SK-N-SH (cell line): Measurements from ENCODE around the gene PRKD3. TPM values are rescaled to one million over a fixed set of nuclear protein-coding genes. Genes with fewer than 3 reads are reported as not detected.
A peak's percentile ranks its signal among the peaks of the same experiment; 100 is the strongest.

Experiments
- CTCF ChIA-PET: fragments of 300-600, 350-600 bp; formaldehyde crosslinking; extraction: SDS; loops from one replicate; lab custom pipeline; 2021; lab: Yijun Ruan, JAX
- POLR2A ChIA-PET: fragments of 350-600 bp; sonication (Branson Sonifier 250); formaldehyde crosslinking; extraction: SDS; loops from one replicate; lab custom pipeline; 2020; ENCODE audit warnings: antibody characterized with exemption, inconsistent platforms; lab: Yijun Ruan, JAX
- DNase-seq: peaks from one replicate; pipeline ENCODE4 v3.0.0; 2012
- H2AFZ ChIP-seq: fragments of 200-600 bp; sonication (generic); 2 replicates; pipeline ENCODE4 v1.8.1; 2016; ENCODE audit warnings: antibody characterized with exemption, mild to moderate bottlenecking, low read depth
- H3F3A ChIP-seq: fragments of 200-600 bp; sonication (generic); replicated peaks from 2 replicates; pipeline ENCODE3; 2016; ENCODE audit warnings: antibody characterized with exemption, mild to moderate bottlenecking; ENCODE audit not compliant: insufficient read depth
- H3K27ac ChIP-seq, 2 experiments: fragments of 200-500 bp in 1 of 2; fragments of 200-600 bp in 1 of 2; sonication (Bioruptor generic) in 1 of 2; sonication (generic), shearing (Covaris generic) in 1 of 2; 2 replicates each; pipeline versions ENCODE4 v1.5.1 to v1.6.1; 2014 to 2016; ENCODE audit warnings: low read depth in 2 of 2, inconsistent platforms in 1 of 2, low read length in 1 of 2, mild to moderate bottlenecking in 1 of 2, mixed read lengths in 1 of 2
- H3K27me3 ChIP-seq: fragments of 200-600 bp; sonication (generic), shearing (Covaris generic); 2 replicates; pipeline ENCODE4 v1.6.1; 2016; ENCODE audit warnings: mixed run types; ENCODE audit not compliant: insufficient read depth
- H3K36me3 ChIP-seq, 2 experiments: fragments of 200-500 bp in 1 of 2; fragments of 200-600 bp in 1 of 2; sonication (Bioruptor generic) in 1 of 2; sonication (generic) in 1 of 2; replicated peaks in 1 of 2; 2 replicates each; pipeline versions ENCODE3 to v1.5.1; 2014 to 2016; ENCODE audit warnings: low read length in 1 of 2, mild to moderate bottlenecking in 1 of 2; ENCODE audit not compliant: insufficient read depth in 2 of 2, control insufficient read depth in 1 of 2
- H3K4me1 ChIP-seq, 2 experiments: fragments of 200-500 bp in 1 of 2; fragments of 200-600 bp in 1 of 2; sonication (Bioruptor generic) in 1 of 2; sonication (generic), shearing (Covaris generic) in 1 of 2; 2 replicates each; pipeline versions ENCODE4 v1.5.1 to v1.6.1; 2014 to 2016; ENCODE audit warnings: low read depth in 1 of 2, low read length in 1 of 2, mixed run types in 1 of 2; ENCODE audit not compliant: insufficient read depth in 2 of 2, control insufficient read depth in 1 of 2
- H3K4me2 ChIP-seq: fragments of 200-600 bp; sonication (generic), shearing (Covaris generic); 2 replicates; pipeline ENCODE4 v1.6.1; 2017; ENCODE audit warnings: mixed run types
- H3K4me3 ChIP-seq, 2 experiments: fragments of 200-500 bp in 1 of 2; fragments of 200-600 bp in 1 of 2; sonication (Bioruptor generic) in 1 of 2; sonication (generic), shearing (Covaris generic) in 1 of 2; 2 replicates each; pipeline versions ENCODE4 v1.5.1 to v1.8.1; 2014 to 2016; ENCODE audit warnings: low read depth in 2 of 2, inconsistent platforms in 1 of 2, low read length in 1 of 2, mild to moderate bottlenecking in 1 of 2, mixed read lengths in 1 of 2, moderate library complexity in 1 of 2
- H3K79me2 ChIP-seq: fragments of 200-600 bp; sonication (generic); 2 replicates; pipeline ENCODE4 v1.8.1; 2017; ENCODE audit warnings: mild to moderate bottlenecking; ENCODE audit not compliant: insufficient read depth
- H3K9ac ChIP-seq: fragments of 200-600 bp; sonication (generic); 2 replicates; pipeline ENCODE4 v1.6.1; 2017; ENCODE audit warnings: mixed run types
- H3K9me2 ChIP-seq: fragments of 200-600 bp; sonication (generic); 2 replicates; pipeline ENCODE4 v1.6.1; 2017; ENCODE audit warnings: mixed run types
- H3K9me3 ChIP-seq: fragments of 200-600 bp; sonication (generic); 2 replicates; pipeline ENCODE4 v1.6.1; 2017; ENCODE audit warnings: mixed run types, mild to moderate bottlenecking, moderate library complexity
- H4K20me1 ChIP-seq: fragments of 200-600 bp; sonication (generic); 2 replicates; pipeline ENCODE4 v1.6.1; 2017; ENCODE audit warnings: mild to moderate bottlenecking, mixed run types; ENCODE audit not compliant: insufficient read depth
- ELF1 ChIP-seq: IDR thresholded peaks from 2 replicates; pipeline ENCODE4 v1.4.0; 2012
- EP300 ChIP-seq, 2 experiments: IDR thresholded peaks; 2 replicates each; pipeline versions ENCODE4 v1.4.0 to v1.6.1; 2012; ENCODE audit warnings: borderline replicate concordance in 1 of 2, low read depth in 1 of 2, low read length in 1 of 2
- EZH2phosphoT487 ChIP-seq: fragments of 200-600 bp; sonication (generic); IDR thresholded peaks from 2 replicates; pipeline ENCODE4 v1.6.1; 2017; ENCODE audit warnings: low read depth, mixed run types, mild to moderate bottlenecking, antibody characterized with exemption, moderate library complexity, borderline replicate concordance
- FOSL2 ChIP-seq: IDR thresholded peaks from 2 replicates; pipeline ENCODE4 v1.4.0; 2012; ENCODE audit warnings: low read depth, mild to moderate bottlenecking, moderate library complexity, borderline replicate concordance
- FOXM1 ChIP-seq: IDR thresholded peaks from 2 replicates; pipeline ENCODE4 v1.4.0; 2012; ENCODE audit warnings: low read depth, mild to moderate bottlenecking
- GABPA ChIP-seq: IDR thresholded peaks from 2 replicates; pipeline ENCODE4 v1.4.0; 2012; ENCODE audit warnings: low read depth, mild to moderate bottlenecking
- GATA2 ChIP-seq: sonication (generic); formaldehyde crosslinking; IDR thresholded peaks from 2 replicates; pipeline ENCODE4 v1.5.0; 2020; ENCODE audit warnings: mild to moderate bottlenecking, missing genetic modification reagents
- JUND ChIP-seq: IDR thresholded peaks from 2 replicates; pipeline ENCODE4 v1.4.0; 2012
- MEF2A ChIP-seq: IDR thresholded peaks from 2 replicates; pipeline ENCODE4 v1.4.0; 2012; ENCODE audit warnings: low read depth, borderline replicate concordance
- MXI1 ChIP-seq: IDR thresholded peaks from 2 replicates; pipeline ENCODE4 v1.6.1; 2012; ENCODE audit warnings: mild to moderate bottlenecking, low read depth, low read length, improper control_type of control experiment
- NFIC ChIP-seq: IDR thresholded peaks from 2 replicates; pipeline ENCODE4 v1.4.0; 2012; ENCODE audit warnings: borderline replicate concordance
- NRF1 ChIP-seq: IDR thresholded peaks from 2 replicates; pipeline ENCODE4 v1.6.1; 2012; ENCODE audit warnings: low read depth, mild to moderate bottlenecking, low read length
- POLR2AphosphoS5 ChIP-seq: IDR thresholded peaks from 2 replicates; pipeline ENCODE4 v1.6.1; 2012; ENCODE audit warnings: low read depth, low read length
- RAD21 ChIP-seq: IDR thresholded peaks from 2 replicates; pipeline ENCODE4 v1.6.1; 2012; ENCODE audit warnings: mild to moderate bottlenecking, low read length
- RCOR1 ChIP-seq: fragments of 150-350 bp; IDR thresholded peaks from 2 replicates; pipeline ENCODE4 v1.6.1; 2017; ENCODE audit warnings: antibody characterized with exemption, low read length
- RFX5 ChIP-seq: IDR thresholded peaks from 2 replicates; pipeline ENCODE4 v1.6.1; 2012; ENCODE audit warnings: mild to moderate bottlenecking, improper control_type of control experiment, low read length
- RXRA ChIP-seq: IDR thresholded peaks from 2 replicates; pipeline ENCODE4 v1.4.0; 2012; ENCODE audit warnings: low read depth, mild to moderate bottlenecking, borderline replicate concordance
- SIN3A ChIP-seq: IDR thresholded peaks from 2 replicates; pipeline ENCODE4 v1.6.1; 2012; ENCODE audit warnings: low read depth, mild to moderate bottlenecking, low read length, moderate library complexity, borderline replicate concordance
- TCF12 ChIP-seq: IDR thresholded peaks from 2 replicates; pipeline ENCODE4 v1.4.0; 2012
- TEAD4 ChIP-seq: IDR thresholded peaks from 2 replicates; pipeline ENCODE4 v1.4.0; 2012; ENCODE audit warnings: mild to moderate bottlenecking, borderline replicate concordance; ENCODE audit not compliant: insufficient read depth
- ZBTB33 ChIP-seq: IDR thresholded peaks from 2 replicates; pipeline ENCODE4 v1.4.0; 2012; ENCODE audit warnings: low read depth, borderline replicate concordance
- polyA plus RNA-seq, 3 experiments: library from polyadenylated mRNA; depleted of rRNA; stranded (reverse); fragments of >200 nt; gene quantifications; 2 replicates each; pipeline ENCODE4 v1.2.3, GENCODE V29; 2012
- TF ChIP-seq, protein P1 (sequence below): fragments of 150-350 bp; IDR thresholded peaks from 2 replicates; pipeline ENCODE4 v1.6.1; 2016; ENCODE audit warnings: mild to moderate bottlenecking, low read depth, low read length
- TF ChIP-seq, protein P2 (sequence below): fragments of 200-600 bp; sonication (generic); IDR thresholded peaks from 2 replicates; pipeline ENCODE4 v1.6.1; 2017; ENCODE audit warnings: antibody characterized with exemption, mild to moderate bottlenecking, moderate library complexity
- TF ChIP-seq, protein P3 (sequence below): fragments of 150-350 bp; IDR thresholded peaks from 2 replicates; pipeline ENCODE4 v1.6.1; 2017; ENCODE audit warnings: antibody characterized with exemption, low read length, low read depth, borderline replicate concordance
- TF ChIP-seq, protein P4 (sequence below): IDR thresholded peaks from 2 replicates; pipeline ENCODE4 v1.4.0; 2012; ENCODE audit warnings: low read depth, borderline replicate concordance
- TF ChIP-seq, protein P5 (sequence below): IDR thresholded peaks from 2 replicates; pipeline ENCODE4; 2012

Gene PRKD3
- polyA plus RNA-seq, 1 of the 3 experiments (the other 2 are of a cell fraction): 15.9 TPM

DNA sequence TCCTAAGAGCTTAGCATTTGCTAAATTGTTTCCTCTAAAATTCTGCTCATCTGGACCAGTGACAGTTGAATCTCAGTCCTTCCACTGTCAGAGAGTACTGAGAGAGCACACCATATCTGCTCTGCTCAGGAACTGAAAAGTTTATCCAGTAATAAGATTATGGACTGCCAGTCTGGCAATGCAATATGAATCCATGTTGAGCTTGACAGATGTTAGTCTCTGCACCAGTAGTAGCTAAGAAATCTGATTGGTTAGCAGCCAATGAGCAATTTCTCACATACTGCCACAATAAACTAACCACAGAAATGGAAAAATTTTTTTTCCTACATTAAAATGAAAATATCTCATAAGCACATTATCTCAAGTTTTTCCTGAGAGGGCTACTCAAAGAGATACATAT, 2.3 kb downstream of the PRKD3 start:
- Histone ChIP-seq H4K20me1 (peaks cover 55% of the 10 kb centered on the region), H3K9me2 (no peaks in the 10 kb centered on the region), H3K79me2 (peaks cover 67% of the 10 kb centered on the region), H3K4me2 (peak overlapping the region; percentile 78), H3K27ac (peak overlapping the region; percentile 74 to 93), H3K4me1 (peaks cover 31 to 66% of the 10 kb centered on the region in 2 experiments; a peak in 3 of 4 replicates), H3K9ac (peak overlapping the region; percentile 78; the same call in 1 of the 2 replicates), H3F3A (peaks cover 26% of the 10 kb centered on the region), H3K36me3 (peaks cover 12 to 17% of the 10 kb centered on the region in 2 experiments), H3K4me3 (peak overlapping the region; percentile 92 to 96; a peak in 3 of 4 replicates), H3K9me3 (no peaks in the 10 kb centered on the region), H2AFZ (no peak overlapping the region), H3K27me3 (no peaks in the 10 kb centered on the region)
- DNase-seq: peak; percentile 77
- CTCF ChIA-PET: interaction anchor here (1.2 to 4.5 kb wide), 8 partner anchors 8 to 555 kb away, joined by 3 to 25 read pairs (median 4); no protein-coding TSS in a partner anchor
- POLR2A ChIA-PET: interaction anchor here (0.8 to 1.1 kb wide), 2 partner anchors 11 to 1429 kb away, joined by 3 read pairs; partner anchors contain the start of gene SRSF7
- TF ChIP-seq RCOR1: peak; percentile 98
- TF ChIP-seq NRF1: no peak
- TF ChIP-seq GABPA: no peak
- TF ChIP-seq RFX5: peak; percentile 66
- TF ChIP-seq, protein P1, sequence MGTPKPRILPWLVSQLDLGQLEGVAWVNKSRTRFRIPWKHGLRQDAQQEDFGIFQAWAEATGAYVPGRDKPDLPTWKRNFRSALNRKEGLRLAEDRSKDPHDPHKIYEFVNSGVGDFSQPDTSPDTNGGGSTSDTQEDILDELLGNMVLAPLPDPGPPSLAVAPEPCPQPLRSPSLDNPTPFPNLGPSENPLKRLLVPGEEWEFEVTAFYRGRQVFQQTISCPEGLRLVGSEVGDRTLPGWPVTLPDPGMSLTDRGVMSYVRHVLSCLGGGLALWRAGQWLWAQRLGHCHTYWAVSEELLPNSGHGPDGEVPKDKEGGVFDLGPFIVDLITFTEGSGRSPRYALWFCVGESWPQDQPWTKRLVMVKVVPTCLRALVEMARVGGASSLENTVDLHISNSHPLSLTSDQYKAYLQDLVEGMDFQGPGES: no peak
- TF ChIP-seq, protein P2, sequence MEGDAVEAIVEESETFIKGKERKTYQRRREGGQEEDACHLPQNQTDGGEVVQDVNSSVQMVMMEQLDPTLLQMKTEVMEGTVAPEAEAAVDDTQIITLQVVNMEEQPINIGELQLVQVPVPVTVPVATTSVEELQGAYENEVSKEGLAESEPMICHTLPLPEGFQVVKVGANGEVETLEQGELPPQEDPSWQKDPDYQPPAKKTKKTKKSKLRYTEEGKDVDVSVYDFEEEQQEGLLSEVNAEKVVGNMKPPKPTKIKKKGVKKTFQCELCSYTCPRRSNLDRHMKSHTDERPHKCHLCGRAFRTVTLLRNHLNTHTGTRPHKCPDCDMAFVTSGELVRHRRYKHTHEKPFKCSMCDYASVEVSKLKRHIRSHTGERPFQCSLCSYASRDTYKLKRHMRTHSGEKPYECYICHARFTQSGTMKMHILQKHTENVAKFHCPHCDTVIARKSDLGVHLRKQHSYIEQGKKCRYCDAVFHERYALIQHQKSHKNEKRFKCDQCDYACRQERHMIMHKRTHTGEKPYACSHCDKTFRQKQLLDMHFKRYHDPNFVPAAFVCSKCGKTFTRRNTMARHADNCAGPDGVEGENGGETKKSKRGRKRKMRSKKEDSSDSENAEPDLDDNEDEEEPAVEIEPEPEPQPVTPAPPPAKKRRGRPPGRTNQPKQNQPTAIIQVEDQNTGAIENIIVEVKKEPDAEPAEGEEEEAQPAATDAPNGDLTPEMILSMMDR: no peak
- TF ChIP-seq, protein P3, sequence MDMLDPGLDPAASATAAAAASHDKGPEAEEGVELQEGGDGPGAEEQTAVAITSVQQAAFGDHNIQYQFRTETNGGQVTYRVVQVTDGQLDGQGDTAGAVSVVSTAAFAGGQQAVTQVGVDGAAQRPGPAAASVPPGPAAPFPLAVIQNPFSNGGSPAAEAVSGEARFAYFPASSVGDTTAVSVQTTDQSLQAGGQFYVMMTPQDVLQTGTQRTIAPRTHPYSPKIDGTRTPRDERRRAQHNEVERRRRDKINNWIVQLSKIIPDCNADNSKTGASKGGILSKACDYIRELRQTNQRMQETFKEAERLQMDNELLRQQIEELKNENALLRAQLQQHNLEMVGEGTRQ: no peak
- peak; percentile 45; the same call in 1 of the 2 replicates for TF ChIP-seq SIN3A
- no peak for TF ChIP-seq EZH2phosphoT487
- TF ChIP-seq, protein P4, sequence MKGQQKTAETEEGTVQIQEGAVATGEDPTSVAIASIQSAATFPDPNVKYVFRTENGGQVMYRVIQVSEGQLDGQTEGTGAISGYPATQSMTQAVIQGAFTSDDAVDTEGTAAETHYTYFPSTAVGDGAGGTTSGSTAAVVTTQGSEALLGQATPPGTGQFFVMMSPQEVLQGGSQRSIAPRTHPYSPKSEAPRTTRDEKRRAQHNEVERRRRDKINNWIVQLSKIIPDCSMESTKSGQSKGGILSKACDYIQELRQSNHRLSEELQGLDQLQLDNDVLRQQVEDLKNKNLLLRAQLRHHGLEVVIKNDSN: no peak
- TF ChIP-seq GATA2 (CRISPR knock-in tag): peak; percentile 81
- TF ChIP-seq RXRA: no peak
- TF ChIP-seq FOXM1: no peak
- TF ChIP-seq TCF12: peak; percentile 52; the same call in 1 of the 2 replicates
- TF ChIP-seq MEF2A: no peak
- no peak for TF ChIP-seq ZBTB33
- peak; percentile 22; the same call in 1 of the 2 replicates for TF ChIP-seq NFIC
- TF ChIP-seq TEAD4: no peak
- TF ChIP-seq POLR2AphosphoS5: no peak
- TF ChIP-seq FOSL2: no peak
- TF ChIP-seq JUND: no peak
- TF ChIP-seq, protein P5, sequence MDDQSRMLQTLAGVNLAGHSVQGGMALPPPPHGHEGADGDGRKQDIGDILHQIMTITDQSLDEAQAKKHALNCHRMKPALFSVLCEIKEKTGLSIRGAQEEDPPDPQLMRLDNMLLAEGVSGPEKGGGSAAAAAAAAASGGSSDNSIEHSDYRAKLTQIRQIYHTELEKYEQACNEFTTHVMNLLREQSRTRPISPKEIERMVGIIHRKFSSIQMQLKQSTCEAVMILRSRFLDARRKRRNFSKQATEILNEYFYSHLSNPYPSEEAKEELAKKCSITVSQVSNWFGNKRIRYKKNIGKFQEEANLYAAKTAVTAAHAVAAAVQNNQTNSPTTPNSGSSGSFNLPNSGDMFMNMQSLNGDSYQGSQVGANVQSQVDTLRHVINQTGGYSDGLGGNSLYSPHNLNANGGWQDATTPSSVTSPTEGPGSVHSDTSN: peak; percentile 47; the same call in 1 of the 2 replicates
- TF ChIP-seq EP300 (IDR thresholded peaks at IDR 0.05; ENCODE audit: borderline replicate concordance in 1 of 2, low read depth in 1 of 2, low read length in 1 of 2): peak in 1 of 2 experiments; percentile 87; a peak in 2 of 4 replicates
- TF ChIP-seq RAD21: peak; percentile 28; the same call in 1 of the 2 replicates
- no peak for TF ChIP-seq ELF1
- peak; percentile 99 for TF ChIP-seq MXI1
